ENCODE measurements around the gene PLCH1.

The PLCH1 gene

GRCh38 chr3:155748611-155749365 lies 3.9 kb upstream of the PLCH1 start:
- Histone ChIP-seq H3K4me2 (ENCODE audit: low read length) (no peak overlapping the region), H3K27me3 (ENCODE audit: low read depth, low read length) (peaks cover 46% of the 10 kb centered on the region), H2AFZ (ENCODE audit: low read depth, low read length) (no peak overlapping the region), H3K27ac (ENCODE audit: low read length) (no peak overlapping the region), H3K9ac (ENCODE audit: low read length) (no peak overlapping the region), H3K9me3 (ENCODE audit: insufficient read depth, low read length) (no peaks in the 10 kb centered on the region), H4K20me1 (ENCODE audit: insufficient read depth, low read length) (no peaks in the 10 kb centered on the region), H3K4me3 (ENCODE audit: low read length) (no peak overlapping the region), H3K4me1 (ENCODE audit: low read length) (peaks cover 2% of the 10 kb centered on the region; the same call in 1 of the 2 replicates), H3K36me3 (replicated peaks; ENCODE audit: low read depth, low read length) (no peaks in the 10 kb centered on the region), H3K79me2 (ENCODE audit: low read length) (no peaks in the 10 kb centered on the region)
- no peak for TF ChIP-seq EZH2phosphoT487 (IDR thresholded peaks at IDR 0.05; ENCODE audit: low read depth)
- TF ChIP-seq CTCF (IDR thresholded peaks at IDR 0.05; ENCODE audit: low read depth, low read length), result no peak

GRCh38 chr3:155747946-155748290 lies 3.0 kb upstream of the PLCH1 start:
- Histone ChIP-seq H4K20me1 (ENCODE audit: insufficient read depth, low read length) (no peaks in the 10 kb centered on the region), H3K27me3 (ENCODE audit: low read depth, low read length) (peaks cover 53% of the 10 kb centered on the region), H2AFZ (ENCODE audit: low read depth, low read length) (no peak overlapping the region), H3K79me2 (ENCODE audit: low read length) (no peaks in the 10 kb centered on the region), H3K36me3 (replicated peaks; ENCODE audit: low read depth, low read length) (no peaks in the 10 kb centered on the region), H3K9ac (ENCODE audit: low read length) (no peak overlapping the region), H3K4me3 (ENCODE audit: low read length) (no peak overlapping the region), H3K9me3 (ENCODE audit: insufficient read depth, low read length) (no peaks in the 10 kb centered on the region), H3K4me1 (ENCODE audit: low read length) (peaks cover 6% of the 10 kb centered on the region), H3K27ac (ENCODE audit: low read length) (no peak overlapping the region), H3K4me2 (ENCODE audit: low read length) (no peak overlapping the region)
- no peak for TF ChIP-seq EZH2phosphoT487 (IDR thresholded peaks at IDR 0.05; ENCODE audit: low read depth)
- no peak for TF ChIP-seq CTCF (IDR thresholded peaks at IDR 0.05; ENCODE audit: low read depth, low read length)

GRCh38 chr3:155747286-155747945 lies 2.5 kb upstream of the PLCH1 start:
- Histone ChIP-seq H3K79me2 (ENCODE audit: low read length) (no peaks in the 10 kb centered on the region), H3K27ac (ENCODE audit: low read length) (no peak overlapping the region), H2AFZ (ENCODE audit: low read depth, low read length) (no peak overlapping the region), H3K4me2 (ENCODE audit: low read length) (no peak overlapping the region), H3K4me3 (ENCODE audit: low read length) (no peak overlapping the region), H3K9ac (ENCODE audit: low read length) (no peak overlapping the region), H3K27me3 (ENCODE audit: low read depth, low read length) (peaks cover 58% of the 10 kb centered on the region), H3K4me1 (ENCODE audit: low read length) (peaks cover 6% of the 10 kb centered on the region), H4K20me1 (ENCODE audit: insufficient read depth, low read length) (no peaks in the 10 kb centered on the region), H3K9me3 (ENCODE audit: insufficient read depth, low read length) (no peaks in the 10 kb centered on the region), H3K36me3 (replicated peaks; ENCODE audit: low read depth, low read length) (no peaks in the 10 kb centered on the region)
- TF ChIP-seq EZH2phosphoT487 (IDR thresholded peaks at IDR 0.05; ENCODE audit: low read depth) (no peak), CTCF (IDR thresholded peaks at IDR 0.05; ENCODE audit: low read depth, low read length) (no peak)

- H3K36me3 ChIP-seq (replicated peaks; ENCODE audit: low read depth, low read length), result no peaks in the 10 kb centered on the region
- no peaks in the 10 kb centered on the region for H3K79me2 ChIP-seq (ENCODE audit: low read length)
- H4K20me1 ChIP-seq (ENCODE audit: insufficient read depth, low read length), result no peaks in the 10 kb centered on the region
- TF ChIP-seq EZH2phosphoT487 (IDR thresholded peaks at IDR 0.05; ENCODE audit: low read depth) (no peak), CTCF (IDR thresholded peaks at IDR 0.05; ENCODE audit: low read depth, low read length) (no peak)
- no peak overlapping the region for H3K27ac ChIP-seq (ENCODE audit: low read length)
- no peaks in the 10 kb centered on the region for H3K9me3 ChIP-seq (ENCODE audit: insufficient read depth, low read length)
- H2AFZ ChIP-seq (ENCODE audit: low read depth, low read length), result no peak overlapping the region
- H3K4me3 ChIP-seq (ENCODE audit: low read length), result no peak overlapping the region
- peaks cover 6% of the 10 kb centered on the region for H3K4me1 ChIP-seq (ENCODE audit: low read length)
- H3K27me3 ChIP-seq (ENCODE audit: low read depth, low read length), result peaks cover 66% of the 10 kb centered on the region
- no peak overlapping the region for H3K9ac ChIP-seq (ENCODE audit: low read length)
- no peak overlapping the region for H3K4me2 ChIP-seq (ENCODE audit: low read length)
Measured at GRCh38 chr3:155746703-155747102, 1.8 kb upstream of the PLCH1 start.
